Measurements from ENCODE around the gene FBXO38.
"Not testable (repeated sequence)": the region's sequence is repeated elsewhere in the genome, so short reads cannot be mapped to it uniquely, and the experiment has no call there.

Gene FBXO38

GRCh38 chr5:148433826-148434225 lies 50.1 kb downstream of the FBXO38 start:
- no peak for DNase-seq (ENCODE audit: low read depth in 2 of 2)

DNA sequence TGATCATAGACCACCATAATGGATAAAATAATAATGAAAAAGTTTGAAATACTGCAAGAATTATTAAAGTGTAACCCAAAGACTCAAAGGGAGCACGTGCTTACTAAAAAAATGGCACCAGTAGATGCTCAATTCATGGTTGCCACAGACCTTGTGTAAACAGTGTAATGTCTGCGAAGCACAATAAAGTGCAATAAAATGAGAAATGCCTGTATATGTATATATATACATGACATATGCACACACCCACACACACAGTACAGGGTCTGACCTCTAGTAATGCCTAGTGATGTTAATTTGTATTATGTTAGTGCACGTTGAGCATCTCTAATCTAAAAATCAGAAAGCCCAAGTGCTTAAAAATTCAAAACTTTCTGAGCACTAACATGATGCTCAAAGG lies 52.3 kb downstream of the FBXO38 start:
- no peak for DNase-seq (ENCODE audit: low read depth in 2 of 2)

- DNase-seq (ENCODE audit: low read depth in 2 of 2) = no peak
Measured at GRCh38 chr5:148437249-148437648, 53.5 kb downstream of the FBXO38 start.

GRCh38 chr5:148438933-148439332 lies 55.2 kb downstream of the FBXO38 start:
- DNase-seq (ENCODE audit: low read depth in 2 of 2) = no peak

DNA sequence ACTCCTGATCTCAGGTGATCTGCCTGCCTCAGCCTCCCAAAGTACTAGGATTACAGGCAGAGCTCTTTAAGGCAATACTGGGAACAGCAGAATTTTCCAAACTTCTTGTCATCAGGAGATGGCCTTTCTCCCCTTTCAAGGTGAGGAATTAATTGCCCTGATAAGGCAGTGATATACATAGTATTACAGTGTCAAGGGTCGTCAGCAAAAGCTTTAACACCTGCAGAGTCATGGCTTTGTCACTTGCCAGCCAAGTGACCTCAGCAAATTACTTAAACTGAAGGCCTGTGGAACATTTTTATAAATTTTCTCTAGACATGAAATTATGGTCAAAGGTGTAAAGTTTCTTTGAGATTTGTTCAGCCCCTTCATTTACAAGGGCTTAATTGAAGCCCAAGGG lies 59.5 kb downstream of the FBXO38 start:
- DNase-seq (ENCODE audit: low read depth in 2 of 2) = no peak

GRCh38 chr5:148443998-148444397 lies 60.2 kb downstream of the FBXO38 start:
- peak; percentile 6 to 46 for DNase-seq (ENCODE audit: low read depth in 2 of 2)

DNA sequence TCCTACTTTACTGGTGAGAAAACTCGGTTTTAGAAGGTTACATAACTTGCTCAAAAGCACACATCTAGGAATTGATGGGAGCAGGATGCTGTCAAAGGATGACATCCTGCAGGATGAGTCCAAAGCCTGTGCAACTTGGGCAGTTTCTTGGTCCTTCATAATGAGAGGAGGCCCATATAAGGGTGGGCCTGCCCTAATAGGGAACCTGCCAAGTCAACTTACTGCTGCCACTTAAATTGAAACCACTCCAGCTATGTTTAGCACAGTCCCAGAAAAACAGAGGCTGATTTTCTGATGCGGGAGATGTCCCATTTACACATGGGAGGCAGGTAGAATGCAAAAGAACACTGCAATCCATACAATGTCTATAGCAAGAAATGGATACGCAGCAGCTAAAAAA lies 61.8 kb downstream of the FBXO38 start:
- DNase-seq (ENCODE audit: low read depth in 2 of 2) = no peak

GRCh38 chr5:148446611-148447010 lies 62.9 kb downstream of the FBXO38 start:
- no peak for DNase-seq (ENCODE audit: low read depth in 2 of 2)

DNA sequence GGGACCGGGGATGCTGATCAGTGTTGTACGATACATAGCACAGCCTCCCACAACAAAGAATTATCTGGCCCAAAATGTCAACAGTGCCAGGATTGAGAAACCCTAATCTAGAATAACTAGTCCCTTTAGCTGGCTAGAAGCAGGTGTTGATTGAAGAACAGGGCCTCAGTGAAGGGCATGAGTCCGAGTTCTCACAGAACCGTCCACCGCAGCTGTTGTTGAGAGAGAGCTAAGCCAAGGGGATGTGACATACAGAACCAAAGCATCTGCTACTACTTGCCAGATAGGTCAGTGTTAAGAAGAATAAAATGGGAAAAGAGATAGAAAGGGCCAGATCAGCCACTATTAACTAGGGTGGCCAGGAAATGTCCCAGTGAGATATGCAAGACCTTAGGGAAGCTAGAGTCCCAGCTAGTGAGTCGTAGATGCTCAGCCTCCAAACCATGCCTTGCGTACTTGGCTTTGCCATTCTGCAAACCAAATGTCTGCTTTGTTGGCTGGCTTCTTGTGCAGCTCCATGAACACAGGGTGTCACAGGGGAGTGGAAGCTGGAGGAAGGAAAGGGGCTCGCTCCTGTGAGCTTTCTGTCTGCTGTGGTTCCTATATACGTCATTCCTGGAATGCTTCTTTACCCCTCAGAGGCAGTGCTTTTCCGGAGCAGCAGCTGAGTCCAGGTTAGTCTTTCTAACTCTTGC lies 68.9 kb downstream of the FBXO38 start:
- DNase-seq (ENCODE audit: low read depth in 2 of 2) = no peak

- DNase-seq (ENCODE audit: low read depth in 2 of 2) = no peak
Measured at GRCh38 chr5:148454576-148454975, 70.8 kb downstream of the FBXO38 start.

DNA sequence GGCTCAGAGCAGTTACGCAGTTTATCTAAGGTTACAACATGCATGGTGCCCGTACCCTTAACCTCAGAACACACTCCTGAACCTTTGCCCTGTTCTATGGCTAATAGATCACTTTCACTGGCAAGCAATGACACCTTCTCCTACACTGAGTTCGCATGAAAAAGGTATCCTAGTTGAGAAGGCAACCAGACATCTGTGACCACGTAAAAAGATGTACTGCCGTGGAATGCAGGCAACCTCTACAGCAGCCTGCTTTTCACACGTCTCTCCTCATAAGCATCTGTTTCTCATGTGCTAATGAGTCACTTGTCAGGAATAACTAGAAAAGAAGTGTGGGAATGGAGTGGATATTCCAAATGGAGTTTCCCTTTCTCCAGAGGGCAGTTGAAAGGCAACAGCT lies 71.4 kb downstream of the FBXO38 start:
- no peak for DNase-seq (ENCODE audit: low read depth in 2 of 2)

DNA sequence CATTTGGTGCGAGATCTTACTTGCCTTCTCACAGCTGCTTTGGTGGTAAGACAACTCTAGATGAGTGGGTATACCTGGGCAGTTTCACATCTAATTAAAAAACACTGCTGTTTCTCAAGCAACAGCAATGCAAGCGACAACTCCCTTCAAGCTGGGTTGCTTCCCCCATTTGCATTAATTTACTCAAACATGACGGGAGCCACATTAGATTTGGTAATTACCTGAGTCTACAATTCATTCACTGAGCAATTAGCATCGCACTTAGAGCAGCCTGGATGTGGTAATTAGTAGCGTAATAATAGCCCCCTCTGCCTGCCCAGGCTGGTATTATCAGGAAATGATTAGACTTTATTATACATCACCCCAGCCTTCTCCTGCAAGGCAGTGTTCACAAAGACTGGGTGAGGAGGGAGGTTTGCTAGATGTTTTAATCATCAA lies 73.4 kb downstream of the FBXO38 start:
- peak in 1 of 2 donors; percentile 6 for DNase-seq (ENCODE audit: low read depth in 2 of 2)

- DNase-seq (ENCODE audit: low read depth in 2 of 2) = no peak
Measured at GRCh38 chr5:148458036-148458888, 74.5 kb downstream of the FBXO38 start.

DNA sequence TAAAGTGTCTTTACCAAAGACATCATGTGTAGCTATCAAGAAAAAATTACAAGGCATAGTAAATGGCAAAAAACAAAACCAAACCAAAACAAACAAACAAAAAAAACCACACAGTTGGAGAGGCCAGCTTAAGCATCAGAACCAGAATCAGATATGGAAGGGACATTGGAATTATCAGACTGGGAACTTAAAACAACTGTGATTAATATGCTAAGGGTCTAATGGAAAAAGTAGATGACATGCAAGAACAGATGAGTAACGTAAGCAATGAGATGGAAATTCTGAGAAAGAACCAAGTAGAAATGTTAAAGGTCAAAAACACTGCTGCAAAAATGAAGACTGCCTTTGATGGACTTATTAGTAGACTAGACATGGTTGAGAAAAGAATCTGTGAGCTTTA lies 75.9 kb downstream of the FBXO38 start:
- DNase-seq (ENCODE audit: low read depth in 2 of 2) = no peak

- DNase-seq (ENCODE audit: low read depth in 2 of 2) = no peak
Measured at GRCh38 chr5:148465381-148466235, 81.8 kb downstream of the FBXO38 start.

- DNase-seq (ENCODE audit: low read depth in 2 of 2) = no peak
Measured at GRCh38 chr5:148466236-148466580, 82.5 kb downstream of the FBXO38 start.

DNA sequence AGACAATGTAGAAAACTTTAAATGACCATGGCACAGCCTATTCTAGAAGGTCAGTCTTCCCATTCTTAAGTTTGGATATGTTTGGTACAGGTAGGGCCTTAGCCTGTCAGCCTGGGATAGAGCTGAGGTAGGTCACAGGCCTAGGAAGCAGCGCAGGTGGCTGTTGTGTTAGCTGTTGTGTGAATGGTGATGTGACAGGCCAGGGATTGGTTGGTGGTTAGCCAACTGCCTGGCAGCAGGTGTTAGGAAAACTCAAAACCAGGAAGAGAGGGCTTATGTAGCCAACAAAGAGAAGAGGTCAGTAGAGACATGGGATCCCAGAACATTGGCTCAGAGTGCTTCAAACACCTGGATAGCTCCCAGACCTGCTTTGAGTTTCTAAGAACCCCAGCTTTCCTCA lies 84.2 kb downstream of the FBXO38 start:
- no peak for DNase-seq (ENCODE audit: low read depth in 2 of 2)

DNA sequence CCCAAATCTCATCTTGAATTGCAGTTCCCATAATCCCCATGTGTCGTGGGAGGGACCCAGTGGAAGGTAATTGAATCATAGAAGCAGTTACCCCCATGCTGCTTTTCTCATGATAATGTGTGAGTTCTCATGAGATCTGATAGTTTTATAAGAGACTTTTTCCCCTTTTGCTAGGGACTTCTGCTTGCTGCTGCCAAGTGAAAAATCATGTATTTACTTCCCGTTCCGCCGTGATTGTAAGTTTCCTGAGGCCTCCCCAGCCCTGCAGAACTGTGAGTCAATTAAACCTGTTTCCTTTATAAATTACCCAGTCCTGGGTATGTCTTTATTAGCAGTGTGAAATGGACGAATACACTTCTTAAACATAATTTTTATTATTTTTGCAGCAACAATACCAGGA lies 85.0 kb downstream of the FBXO38 start:
- not testable (repeated sequence) for DNase-seq (ENCODE audit: low read depth in 2 of 2)

DNA sequence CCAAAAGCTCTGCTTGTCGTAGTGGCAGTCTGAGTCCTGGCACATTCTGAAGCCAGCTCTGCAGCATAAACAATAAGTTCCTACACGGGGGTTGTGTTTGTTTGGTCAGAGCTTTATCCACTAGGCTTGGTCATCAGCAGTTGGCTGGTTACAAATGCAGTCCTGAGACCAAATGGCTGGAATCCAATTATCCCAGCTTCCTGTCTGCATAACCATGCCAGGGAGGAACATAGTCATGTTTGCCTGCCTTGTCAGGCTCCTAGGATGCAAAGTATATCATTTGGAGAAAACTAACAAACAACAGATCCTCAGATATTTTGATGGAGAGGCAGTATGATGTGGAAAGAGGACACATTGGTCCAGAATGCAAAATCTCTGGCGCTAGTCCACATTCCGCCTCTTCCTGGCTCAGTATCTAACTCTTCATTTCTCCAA lies 85.8 kb downstream of the FBXO38 start:
- no peak for DNase-seq (ENCODE audit: low read depth in 2 of 2)

GRCh38 chr5:148471379-148471778 lies 87.6 kb downstream of the FBXO38 start:
- no peak for DNase-seq (ENCODE audit: low read depth in 2 of 2)

- no peak for DNase-seq (ENCODE audit: low read depth in 2 of 2)
Measured at GRCh38 chr5:148474025-148474511, 90.3 kb downstream of the FBXO38 start.

DNA sequence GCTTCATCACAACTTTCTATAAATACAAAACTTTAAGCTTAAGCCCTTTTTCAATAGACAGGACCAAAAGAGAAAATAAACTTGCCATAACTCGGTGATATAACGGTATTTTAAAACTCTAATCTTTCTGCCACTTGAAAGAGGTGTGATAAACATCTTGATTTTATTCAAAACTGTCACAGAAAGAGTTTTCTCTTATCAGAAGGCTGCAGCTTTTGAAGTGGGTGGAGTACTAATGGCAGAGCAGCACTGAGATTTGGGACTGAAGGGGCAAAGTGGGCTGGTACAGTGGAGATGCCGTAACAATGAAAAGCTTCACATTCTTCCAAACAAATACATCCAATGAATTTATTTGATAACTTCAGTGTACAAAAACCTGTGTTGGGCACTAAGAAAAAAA lies 92.5 kb downstream of the FBXO38 start:
- no peak for DNase-seq (ENCODE audit: low read depth in 2 of 2)

All from activated CD4-positive, alpha-beta T cell treated with anti-CD3 and anti-CD28 coated beads for 24 hours (primary cell).